Forelimb muscle (tissue), 1 donor: Measurements from ENCODE around the gene RNLS. TPM values are rescaled to one million over a fixed set of nuclear protein-coding genes. Genes with fewer than 3 reads are reported as not detected.
"Not testable (repeated sequence)": the region's sequence is repeated elsewhere in the genome, so short reads cannot be mapped to it uniquely, and the experiment has no call there.

ENCODE experiments used
- DNase-seq: peaks from one replicate; pipeline ENCODE4 v3.0.0-alpha.2; 2013; ENCODE audit warnings: low read depth
- polyA plus RNA-seq: library from polyadenylated mRNA; unstranded; fragments of 120-200 nt; gene quantifications from one replicate; pipeline ENCODE4 v1.2.1, GENCODE V29; 2013; ENCODE audit not compliant: insufficient read length

Gene RNLS
- polyA plus RNA-seq, 1 donor: 2.1 TPM

DNA sequence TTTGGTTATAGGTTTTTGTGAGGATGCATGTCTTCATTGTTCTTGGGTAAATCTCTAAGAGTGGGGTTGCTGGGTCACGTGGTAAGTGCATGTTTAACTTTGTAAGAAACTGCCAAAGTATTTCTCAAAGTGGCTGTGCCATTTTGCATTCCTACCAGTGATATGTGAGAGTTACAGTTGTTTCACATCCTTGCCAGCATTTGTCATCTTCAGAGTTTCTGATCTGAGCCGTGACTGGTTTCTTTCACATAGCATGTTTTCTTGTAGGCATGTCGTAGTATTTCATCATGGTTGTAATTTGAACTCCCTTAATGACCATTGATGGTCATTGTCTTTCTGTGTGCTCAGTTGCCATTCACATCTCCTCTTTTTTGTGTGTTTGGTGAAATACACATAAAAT is 286.0 kb downstream of the RNLS start:
- no peak for DNase-seq

DNA sequence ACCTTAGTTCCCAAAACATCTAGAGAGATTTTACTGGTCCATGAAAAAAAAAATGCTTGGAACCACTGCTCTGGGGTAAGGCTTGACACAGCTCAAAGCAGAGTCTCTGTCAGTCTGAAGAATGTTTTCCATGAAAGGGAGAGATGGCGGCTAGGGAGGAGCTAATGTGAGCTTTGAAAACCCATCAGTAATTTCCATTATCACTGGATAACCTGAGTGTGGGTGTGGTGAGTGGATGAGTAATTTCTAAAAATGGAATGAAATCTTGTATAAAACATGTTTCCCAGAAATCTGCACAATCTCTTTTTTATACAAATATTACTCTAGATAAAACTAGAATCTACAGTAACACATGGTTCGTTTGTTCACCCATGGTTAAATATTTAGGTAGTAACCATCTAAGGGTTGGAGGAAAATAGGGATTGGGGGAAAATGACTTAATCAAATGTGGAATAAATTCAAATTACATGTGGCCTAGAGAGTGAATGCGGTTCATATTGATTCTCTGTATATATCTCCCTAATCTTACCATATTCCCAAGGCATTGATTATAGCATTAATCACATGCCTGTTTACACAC is 289.4 kb downstream of the RNLS start:
- DNase-seq: no peak

DNA sequence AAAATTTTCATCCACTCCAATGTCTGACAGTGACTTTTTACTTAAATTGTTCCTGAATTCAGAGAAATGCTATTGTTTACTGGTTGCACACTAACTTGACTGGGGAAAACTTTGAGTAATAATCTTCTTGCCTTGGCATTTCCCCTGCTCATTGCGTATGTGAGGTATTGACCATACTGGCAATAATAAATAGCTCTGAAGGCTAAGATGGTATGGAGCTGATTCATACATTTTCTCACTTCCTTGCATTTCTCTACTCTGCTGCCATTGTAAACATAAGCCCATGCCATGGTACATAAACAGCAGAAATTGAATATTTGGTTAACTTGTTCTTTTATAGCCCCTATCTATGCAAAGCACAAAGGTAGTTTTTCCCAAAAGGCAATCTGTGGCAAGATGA is 290.0 kb downstream of the RNLS start:
- no peak for DNase-seq

DNA sequence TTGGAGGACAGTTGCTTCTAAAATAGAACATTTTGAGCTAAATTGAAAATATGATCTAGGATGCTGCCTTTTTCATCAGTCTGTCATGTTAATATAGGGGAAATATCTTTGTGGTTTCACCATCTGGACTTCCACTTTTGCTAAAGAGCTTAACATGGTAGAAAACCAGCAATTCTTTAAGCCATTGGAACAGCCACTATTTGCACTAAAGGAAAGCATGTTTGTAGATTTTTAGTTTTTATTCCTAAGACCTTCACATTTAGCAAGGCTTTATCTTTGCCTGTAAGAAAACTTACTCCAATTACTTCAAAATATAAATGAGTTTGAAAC is 291.0 kb downstream of the RNLS start:
- DNase-seq: no peak

GRCh38 chr10:88291289-88292184 is 291.6 kb downstream of the RNLS start:
- no peak for DNase-seq

DNA sequence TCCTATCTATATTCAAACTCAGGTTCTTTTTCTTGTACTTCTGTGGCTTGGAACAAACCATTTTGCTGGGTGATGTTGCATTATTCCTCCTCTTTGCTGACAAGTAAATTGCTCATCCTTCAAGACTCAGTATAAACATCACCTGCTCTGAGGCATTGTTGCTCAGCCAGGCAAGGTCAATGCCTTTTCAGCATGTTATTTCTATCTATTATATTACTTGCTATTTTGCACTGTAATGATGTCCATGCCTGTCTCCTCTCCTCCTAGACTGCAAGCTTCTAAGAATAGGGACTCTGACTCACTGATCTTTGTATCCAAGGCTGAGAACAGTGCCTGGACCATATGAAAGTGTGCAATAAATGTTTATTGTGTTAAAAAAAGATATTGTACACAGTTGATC is 293.8 kb downstream of the RNLS start:
- DNase-seq: no peak

DNA sequence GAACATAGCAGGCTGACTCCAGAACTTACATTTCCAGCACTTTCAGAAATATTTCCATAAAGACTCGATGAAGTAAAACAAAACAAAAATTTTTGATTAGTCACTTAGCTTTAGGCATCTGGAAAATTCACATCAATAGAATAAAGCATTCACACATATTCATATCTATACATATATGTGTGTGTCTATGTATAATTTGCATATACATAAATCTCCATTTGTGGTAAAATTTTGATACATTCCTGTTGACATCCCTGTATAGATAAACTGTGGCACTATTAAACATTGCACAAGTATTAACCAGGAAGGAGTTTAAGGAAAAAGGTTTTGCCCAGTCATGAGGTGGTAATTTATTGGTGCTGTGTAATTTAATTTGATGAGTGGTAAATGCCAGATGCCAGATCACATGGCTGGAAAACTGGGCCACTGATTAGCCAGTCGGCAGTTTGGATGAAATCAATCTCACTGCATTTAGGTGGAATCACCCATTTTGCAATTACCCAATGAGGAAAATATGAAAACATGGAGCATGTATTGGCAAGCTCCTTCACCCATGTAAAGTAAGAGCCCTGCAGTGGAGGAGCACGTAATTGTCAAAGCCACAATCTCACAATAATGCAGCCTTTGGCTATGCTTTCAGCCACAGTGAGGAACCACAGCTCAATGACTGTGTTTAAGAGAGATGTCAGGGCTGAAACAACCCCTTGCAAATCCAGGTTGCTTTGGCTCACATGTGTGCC is 294.6 kb downstream of the RNLS start:
- no peak for DNase-seq

DNA sequence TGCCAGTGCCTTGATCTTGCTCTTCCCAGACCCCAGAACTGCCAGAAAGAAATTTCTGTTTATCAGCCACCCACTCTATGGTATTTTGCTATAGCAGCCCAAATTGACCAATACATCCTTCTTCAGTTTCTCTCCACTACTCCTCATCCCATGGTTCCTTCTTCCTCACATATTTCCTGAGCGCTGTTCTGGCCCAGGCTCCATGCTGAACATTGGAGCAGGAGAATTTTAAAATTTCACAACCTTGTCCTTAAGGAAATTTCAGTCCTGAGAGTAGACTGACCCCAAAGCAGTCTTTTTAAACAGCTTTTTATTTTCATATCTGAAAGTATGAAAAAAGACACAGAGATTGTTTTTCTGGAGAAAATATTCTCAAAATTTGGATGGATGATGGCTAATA is 297.1 kb downstream of the RNLS start:
- no peak for DNase-seq

DNA sequence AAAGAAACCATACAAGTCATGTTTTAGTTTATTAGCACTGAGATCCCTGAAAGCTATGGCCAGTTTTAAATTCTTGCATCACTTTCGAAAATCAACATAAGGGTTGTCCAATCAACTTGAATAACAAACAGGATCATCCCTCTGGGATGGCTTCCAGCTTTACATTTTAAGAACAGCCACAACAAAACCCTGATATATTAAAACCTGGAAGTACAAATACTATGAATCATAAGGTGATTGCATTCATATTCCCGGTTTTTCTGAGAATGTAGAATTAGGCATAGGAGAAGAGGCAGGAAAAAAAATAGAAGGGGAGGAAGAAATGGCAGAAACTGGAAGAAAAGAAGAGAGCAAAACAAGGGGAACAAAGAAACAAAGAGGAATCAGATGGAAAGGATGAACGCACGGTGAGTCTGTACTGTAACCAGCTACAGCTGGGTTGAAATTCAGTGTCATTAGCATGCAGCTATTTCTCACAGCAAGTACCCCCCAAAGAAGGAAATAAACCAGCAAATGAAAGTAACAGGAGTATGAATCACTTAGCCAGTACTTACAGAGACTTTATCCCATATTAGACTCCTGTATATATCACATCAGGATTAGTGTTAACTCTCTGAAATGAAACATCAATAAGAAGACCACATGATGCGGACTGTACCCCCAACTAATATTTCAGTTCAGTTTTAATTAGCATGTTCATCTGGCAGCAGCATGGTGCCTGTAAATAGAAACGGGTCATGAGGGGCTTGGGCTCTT is 301.3 kb downstream of the RNLS start:
- no peak for DNase-seq

DNA sequence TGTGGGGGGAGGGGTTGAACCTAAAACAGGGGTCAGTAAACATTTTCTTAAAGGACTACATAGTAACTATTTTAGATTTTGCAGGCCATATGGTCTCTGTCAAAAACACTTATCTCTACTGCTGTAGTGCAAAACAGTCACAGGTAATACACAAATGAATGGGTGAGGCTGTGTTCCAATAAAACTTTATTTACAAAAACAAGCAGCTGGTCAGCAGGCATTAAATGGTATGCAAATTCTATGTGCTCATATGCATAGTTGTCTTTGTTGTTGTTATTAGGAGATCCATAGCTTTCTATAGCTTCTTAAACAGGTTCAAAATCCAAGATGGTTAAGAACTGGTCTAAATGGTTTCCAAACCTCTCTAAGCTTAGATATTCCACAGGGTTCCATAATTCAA is 302.6 kb downstream of the RNLS start:
- DNase-seq: no peak

DNA sequence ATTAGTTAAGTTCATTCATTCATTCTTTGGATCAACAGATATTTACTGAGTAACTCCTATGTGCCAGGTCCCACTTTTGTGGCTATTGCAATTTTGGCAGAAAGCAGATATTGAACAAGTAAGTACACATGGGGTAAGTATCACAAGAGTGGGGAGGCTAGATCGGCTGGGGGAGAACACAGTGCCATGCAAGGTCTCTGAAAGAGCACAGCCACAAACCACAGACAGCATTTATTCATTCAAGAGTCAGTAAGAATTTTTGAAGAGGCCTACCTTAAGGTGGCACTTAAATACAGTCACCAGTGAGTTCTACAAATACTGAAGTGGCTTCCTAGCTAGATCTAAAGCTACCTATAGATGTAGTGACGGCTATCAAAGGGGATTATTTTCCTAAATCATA is 304.2 kb downstream of the RNLS start:
- no peak for DNase-seq

DNA sequence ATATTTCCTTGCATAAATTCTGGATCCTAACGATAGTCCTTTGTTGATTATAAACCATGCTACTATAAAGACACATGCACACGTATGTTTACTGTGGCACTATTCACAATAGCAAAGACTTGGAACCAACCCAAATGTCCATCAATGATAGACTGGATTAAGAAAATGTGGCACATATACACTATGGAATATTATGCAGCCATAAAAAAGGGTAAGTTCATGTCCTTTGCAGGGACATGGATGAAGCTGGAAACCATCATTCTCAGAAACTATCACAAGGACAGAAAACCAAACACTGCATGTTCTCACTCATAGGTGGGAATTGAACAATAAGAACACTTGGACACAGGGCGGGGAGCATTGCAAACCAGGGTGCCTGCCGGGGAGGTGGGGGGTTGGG is 306.2 kb downstream of the RNLS start:
- DNase-seq: not testable (repeated sequence)

- DNase-seq: no peak
These were observed 308.8 kb downstream of the RNLS start for GRCh38 chr10:88274286-88274685.

DNA sequence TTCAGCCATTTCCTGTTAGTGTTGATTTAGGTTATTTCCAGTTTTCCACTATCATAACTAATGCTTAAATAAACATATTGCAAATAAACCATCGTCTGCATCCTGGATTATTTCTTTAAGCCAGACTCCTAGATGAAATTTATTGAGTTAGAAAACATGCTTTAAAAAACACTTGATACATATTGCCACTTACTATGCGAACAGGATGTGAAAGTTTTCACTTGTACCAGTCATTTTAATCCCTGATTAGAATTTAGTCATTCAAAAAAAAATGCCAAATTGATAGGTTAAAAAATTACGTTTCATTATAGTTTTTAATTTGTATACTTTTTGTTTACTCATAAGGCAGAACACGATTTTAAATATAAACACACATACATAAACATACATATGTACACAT is 309.6 kb downstream of the RNLS start:
- no peak for DNase-seq

- DNase-seq: no peak
These were observed 311.2 kb downstream of the RNLS start for GRCh38 chr10:88271761-88272543.

DNA sequence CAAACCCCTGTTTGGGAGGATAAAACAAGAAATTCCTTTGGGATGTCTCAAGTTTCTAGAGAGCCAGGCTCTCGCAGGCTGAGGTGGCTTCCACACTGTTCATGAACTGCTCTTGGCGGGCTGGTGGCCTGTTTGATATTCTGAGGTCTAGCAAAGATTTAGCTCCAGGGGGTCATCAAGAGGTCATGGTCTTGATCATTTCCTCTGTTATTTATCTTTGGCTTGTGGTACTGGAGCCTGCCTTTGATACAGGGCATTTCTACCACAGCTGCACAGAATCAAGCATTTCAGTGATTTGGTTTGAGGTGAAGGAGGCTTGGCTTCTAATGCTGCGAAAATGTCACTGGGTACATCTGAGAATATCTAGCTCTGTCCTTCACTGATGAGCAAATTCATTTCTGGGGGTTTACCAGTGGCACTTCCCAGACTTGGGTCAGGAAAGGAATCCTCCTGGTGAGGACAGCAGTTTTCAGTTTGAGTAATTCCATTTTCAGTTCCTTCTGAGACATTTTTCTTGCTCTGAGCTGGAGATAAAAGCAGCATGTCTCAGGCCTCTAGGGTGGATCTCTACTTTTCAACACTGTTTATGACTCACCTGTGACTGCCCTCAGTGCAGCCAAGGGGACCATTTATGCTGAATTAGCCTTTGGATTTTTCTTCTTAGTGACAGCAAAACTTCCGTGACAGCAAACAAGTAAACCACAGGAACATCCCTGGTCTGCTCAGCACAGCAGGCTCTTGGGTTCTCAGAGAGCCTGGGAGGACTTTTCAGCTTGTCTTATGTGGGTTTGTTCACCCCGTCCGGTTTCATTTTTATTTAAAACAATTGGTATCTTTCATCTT is 312.0 kb downstream of the RNLS start:
- DNase-seq: no peak

DNA sequence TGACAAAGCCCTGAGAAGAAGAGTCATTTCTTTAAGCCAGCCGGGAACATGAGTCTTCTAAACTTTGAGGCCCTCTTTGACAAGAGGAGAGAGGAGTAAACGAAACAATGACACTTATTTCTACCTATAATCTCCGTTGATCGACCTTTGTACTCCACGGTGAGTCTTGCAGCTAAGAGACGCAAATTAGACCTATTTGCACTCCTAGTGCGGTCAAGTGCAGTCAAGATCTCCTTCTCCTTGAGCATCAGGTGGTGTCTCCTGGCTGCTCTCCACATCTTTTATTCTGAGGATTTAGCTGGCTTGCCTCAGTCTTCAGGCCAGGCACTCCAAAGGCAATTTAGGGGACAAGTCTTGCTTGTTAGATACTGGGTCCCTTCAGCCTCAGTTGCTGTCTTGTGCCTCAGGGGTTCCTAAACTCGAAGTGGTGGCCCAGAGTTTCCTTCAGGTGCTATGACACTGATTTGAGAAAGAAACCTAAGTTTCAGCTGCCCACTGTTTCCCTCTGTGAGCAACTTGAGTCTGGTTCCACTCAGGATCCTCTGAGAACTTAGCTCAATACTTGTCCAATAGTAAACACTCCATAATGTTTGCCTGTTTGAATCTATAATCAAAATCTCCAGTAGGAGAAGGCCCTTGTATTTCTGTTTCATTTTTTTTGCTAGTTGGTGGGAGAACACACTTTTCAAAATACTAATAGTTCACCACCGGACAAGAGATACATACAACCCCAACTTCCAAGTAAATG is 312.9 kb downstream of the RNLS start:
- no peak for DNase-seq

GRCh38 chr10:88262591-88263234 is 320.4 kb downstream of the RNLS start:
- no peak for DNase-seq

- DNase-seq: no peak
These were observed 322.0 kb downstream of the RNLS start for GRCh38 chr10:88261152-88261551.
